ENCODE measurements around the gene VAMP2.

The VAMP2 gene, protein sequence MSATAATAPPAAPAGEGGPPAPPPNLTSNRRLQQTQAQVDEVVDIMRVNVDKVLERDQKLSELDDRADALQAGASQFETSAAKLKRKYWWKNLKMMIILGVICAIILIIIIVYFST

DNA sequence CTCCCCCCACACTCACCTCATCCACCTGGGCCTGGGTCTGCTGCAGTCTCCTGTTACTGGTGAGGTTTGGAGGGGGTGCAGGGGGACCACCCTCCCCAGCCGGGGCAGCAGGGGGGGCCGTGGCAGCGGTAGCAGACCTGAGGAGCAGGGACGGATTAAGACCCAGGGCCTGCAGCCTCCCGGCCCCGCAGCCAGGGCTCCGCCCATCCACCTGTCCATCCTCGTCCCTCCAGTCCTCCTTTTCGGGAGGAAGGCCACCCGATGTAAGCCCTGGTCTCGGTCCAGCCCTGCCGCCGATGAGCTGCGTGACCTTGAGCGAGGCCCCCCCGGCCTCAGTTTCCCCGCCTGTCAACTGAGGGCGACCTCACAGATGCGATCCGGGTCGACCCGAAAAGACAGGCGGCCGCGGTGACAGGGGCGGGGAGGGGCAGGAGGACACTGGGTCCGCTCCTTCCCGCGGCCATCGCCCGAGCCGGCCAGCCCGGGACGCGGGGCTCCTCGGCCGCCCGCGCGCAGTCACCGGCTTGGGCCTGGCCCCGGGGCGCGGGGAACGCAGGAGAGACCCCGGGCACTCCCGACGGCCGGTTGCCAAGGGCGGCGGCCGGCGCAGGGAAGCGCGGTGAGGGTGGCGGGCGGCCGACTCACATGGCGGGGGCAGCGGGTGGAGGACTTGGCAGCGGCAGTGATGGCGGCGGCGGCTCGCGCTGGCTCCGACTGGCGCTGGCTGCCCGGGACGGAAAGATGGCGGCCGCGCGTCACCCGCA, at the start of gene VAMP2:
Gene VAMP2, minus strand, starts transcription at position 716 of the 764 bp plus-strand sequence. Its CDS starts 69 bp downstream, at position 647.
- Histone ChIP-seq H3K27me3 (ENCODE audit: insufficient read depth, low read length) (no peaks in the 10 kb centered on the region), H3K4me3 (ENCODE audit: low read length) (peak within 1 kb of the TSS; percentile 77), H3K9me3 (ENCODE audit: low read length) (no peaks in the 10 kb centered on the region), H3K36me3 (ENCODE audit: insufficient read depth, low read length) (peaks cover 27% of the 10 kb centered on the region), H2AFZ (ENCODE audit: low read depth, low read length) (no peak within 1 kb of the TSS), H3K4me1 (ENCODE audit: insufficient read depth, low read length) (peaks cover 44% of the 10 kb centered on the region)

DNA sequence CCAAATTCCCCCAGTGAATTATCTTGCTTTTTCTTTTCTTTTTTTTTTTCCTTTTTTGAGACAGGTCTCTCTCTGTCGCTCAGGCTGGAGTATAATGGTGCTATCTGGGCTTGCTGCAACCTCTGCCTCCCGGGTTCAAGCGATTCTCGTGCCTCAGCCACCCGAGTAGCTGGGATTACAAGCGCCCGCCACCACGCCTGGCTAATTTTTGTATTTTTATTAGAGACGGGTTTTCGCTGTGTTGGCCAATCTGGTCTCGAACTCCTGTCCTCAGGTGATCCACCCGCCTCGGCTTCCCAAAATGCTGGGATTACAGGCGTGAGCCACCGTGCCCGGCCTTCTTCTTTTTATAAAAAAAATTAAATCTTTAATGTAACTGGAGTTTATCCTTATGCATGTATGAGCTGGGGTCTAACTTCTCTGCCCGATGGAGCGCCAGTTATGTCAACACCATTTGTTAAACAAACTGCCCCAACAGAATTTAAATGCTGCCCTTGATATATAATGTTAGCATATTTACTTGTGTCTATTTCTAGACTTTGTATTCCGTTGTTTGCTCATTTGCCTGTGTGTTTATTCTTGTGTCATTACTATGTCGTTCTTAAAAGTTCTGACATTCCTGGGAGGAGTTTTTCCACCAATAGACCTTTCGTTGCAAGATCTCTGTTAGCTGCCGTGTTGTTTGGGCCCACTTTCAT, 48.2 kb upstream of the VAMP2 start:
- Histone ChIP-seq H3K4me1 (ENCODE audit: insufficient read depth, low read length) (peaks cover 15% of the 10 kb centered on the region), H3K36me3 (ENCODE audit: insufficient read depth, low read length) (peaks cover 19% of the 10 kb centered on the region), H2AFZ (ENCODE audit: low read depth, low read length) (peak overlapping the region; percentile 85), H3K4me3 (ENCODE audit: low read length) (peak overlapping the region; percentile 69), H3K27me3 (ENCODE audit: insufficient read depth, low read length) (no peaks in the 10 kb centered on the region), H3K9me3 (ENCODE audit: low read length) (no peaks in the 10 kb centered on the region)

GRCh38 chr17:8209907-8210760, 47.4 kb upstream of the VAMP2 start, which contains the start of gene AURKB:
Gene AURKB (minus strand): TSS chr17:8210575. CDS start chr17:8210224, 351 bp downstream.
- Histone ChIP-seq H3K4me3 (ENCODE audit: low read length) (peak within 1 kb of the TSS; percentile 69), H2AFZ (ENCODE audit: low read depth, low read length) (peak within 1 kb of the TSS; percentile 85), H3K27me3 (ENCODE audit: insufficient read depth, low read length) (no peaks in the 10 kb centered on the region), H3K9me3 (ENCODE audit: low read length) (no peaks in the 10 kb centered on the region), H3K4me1 (ENCODE audit: insufficient read depth, low read length) (peaks cover 15% of the 10 kb centered on the region), H3K36me3 (ENCODE audit: insufficient read depth, low read length) (peaks cover 27% of the 10 kb centered on the region)

DNA sequence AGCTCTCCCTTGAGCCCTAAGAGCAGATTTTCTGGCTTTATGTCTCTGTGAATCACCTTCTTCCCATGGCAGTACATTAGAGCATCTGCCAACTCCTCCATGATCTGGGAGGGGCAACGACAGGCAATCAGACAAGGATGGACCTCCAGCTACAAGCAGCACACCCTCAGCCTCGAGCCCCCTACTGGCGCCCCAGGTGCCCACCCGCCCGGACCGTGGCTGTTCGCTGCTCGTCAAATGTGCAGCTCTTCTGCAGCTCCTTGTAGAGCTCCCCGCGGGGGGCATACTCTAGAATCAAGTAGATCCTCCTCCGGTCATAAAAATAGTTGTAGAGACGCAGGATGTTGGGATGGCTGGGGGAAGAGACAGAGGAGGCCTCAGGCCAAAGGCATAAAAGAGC, 43.8 kb upstream of the VAMP2 start:
- H3K36me3 ChIP-seq (ENCODE audit: insufficient read depth, low read length): peaks cover 40% of the 10 kb centered on the region
- peaks cover 15% of the 10 kb centered on the region for H3K4me1 ChIP-seq (ENCODE audit: insufficient read depth, low read length)

DNA sequence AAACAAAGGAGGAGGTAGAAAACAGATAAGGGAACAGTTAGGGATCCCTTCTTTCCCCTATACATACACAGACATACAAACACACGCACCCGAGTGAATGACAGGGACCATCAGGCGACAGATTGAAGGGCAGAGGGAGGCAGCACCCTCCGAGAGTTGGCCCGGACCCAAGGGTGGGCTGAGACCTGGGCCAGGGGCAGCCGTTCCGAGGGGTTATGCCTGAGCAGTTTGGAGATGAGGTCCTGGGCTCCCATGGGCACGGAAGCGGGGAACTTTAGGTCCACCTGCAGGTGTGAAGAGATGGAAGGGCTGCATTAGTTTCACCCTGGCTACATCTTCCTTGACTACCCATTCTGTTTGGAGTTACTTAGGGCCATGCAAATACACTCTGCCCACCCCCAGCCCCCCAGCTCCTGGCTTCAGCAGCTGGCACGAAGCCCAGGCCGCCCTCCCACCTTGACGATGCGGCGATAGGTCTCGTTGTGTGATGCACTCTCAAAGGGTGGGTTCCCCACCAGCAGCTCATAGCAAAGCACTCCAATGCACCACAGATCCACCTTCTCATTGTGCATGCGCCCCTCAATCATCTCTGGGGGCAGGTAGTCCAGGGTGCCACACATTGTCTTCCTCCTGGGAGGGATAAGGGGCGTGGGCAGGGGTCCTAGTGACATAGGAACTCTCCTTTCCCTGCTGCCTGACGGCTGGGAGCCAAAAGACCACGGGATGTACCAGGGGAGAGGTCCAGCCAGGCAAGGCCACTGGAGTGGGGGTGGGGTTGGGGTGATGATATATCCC, 42.2 kb upstream of the VAMP2 start:
- Histone ChIP-seq H3K36me3 (ENCODE audit: insufficient read depth, low read length) (peaks cover 43% of the 10 kb centered on the region), H3K9me3 (ENCODE audit: low read length) (no peaks in the 10 kb centered on the region), H3K4me3 (ENCODE audit: low read length) (no peak overlapping the region), H3K4me1 (ENCODE audit: insufficient read depth, low read length) (peaks cover 12% of the 10 kb centered on the region), H3K27me3 (ENCODE audit: insufficient read depth, low read length) (no peaks in the 10 kb centered on the region), H2AFZ (ENCODE audit: low read depth, low read length) (no peak overlapping the region)

More for the DNA sequence above, 43.8 kb upstream of the VAMP2 start:
- H3K4me3 ChIP-seq (ENCODE audit: low read length): no peak overlapping the region
- no peaks in the 10 kb centered on the region for H3K9me3 ChIP-seq (ENCODE audit: low read length)
- no peak overlapping the region for H2AFZ ChIP-seq (ENCODE audit: low read depth, low read length)
- no peaks in the 10 kb centered on the region for H3K27me3 ChIP-seq (ENCODE audit: insufficient read depth, low read length)

- Histone ChIP-seq H3K4me3 (ENCODE audit: low read length) (peak overlapping the region; percentile 45), H3K9me3 (ENCODE audit: low read length) (no peaks in the 10 kb centered on the region), H2AFZ (ENCODE audit: low read depth, low read length) (no peak overlapping the region)
Measured at GRCh38 chr17:8192070-8192815, 29.5 kb upstream of the VAMP2 start.

DNA sequence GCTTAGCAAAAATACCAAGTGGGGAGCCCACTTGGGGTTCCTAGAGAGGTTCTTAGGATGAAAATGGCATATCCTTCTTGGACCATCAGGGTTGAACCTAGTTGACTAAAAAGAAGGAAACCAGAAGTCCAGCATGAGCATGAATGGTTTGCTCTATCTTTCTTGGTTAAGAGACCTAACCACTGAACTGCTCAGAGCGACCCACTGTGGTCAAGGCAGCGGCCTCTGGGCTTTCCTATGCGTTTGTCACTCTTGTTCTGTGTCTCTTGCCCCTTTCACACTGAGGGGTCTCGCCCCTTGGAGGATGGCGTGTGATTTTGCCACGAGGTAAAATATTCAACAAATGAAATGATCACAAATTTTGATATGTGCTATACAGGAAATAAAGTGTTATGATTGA, 27.8 kb upstream of the VAMP2 start:
- Histone ChIP-seq H3K4me3 (ENCODE audit: low read length) (peak overlapping the region; percentile 68), H2AFZ (ENCODE audit: low read depth, low read length) (peak overlapping the region; percentile 69), H3K36me3 (ENCODE audit: insufficient read depth, low read length) (no peaks in the 10 kb centered on the region), H3K4me1 (ENCODE audit: insufficient read depth, low read length) (peaks cover 22% of the 10 kb centered on the region), H3K27me3 (ENCODE audit: insufficient read depth, low read length) (no peaks in the 10 kb centered on the region), H3K9me3 (ENCODE audit: low read length) (no peaks in the 10 kb centered on the region)

More at GRCh38 chr17:8192070-8192815, 29.5 kb upstream of the VAMP2 start:
- no peaks in the 10 kb centered on the region for H3K36me3 ChIP-seq (ENCODE audit: insufficient read depth, low read length)
- H3K27me3 ChIP-seq (ENCODE audit: insufficient read depth, low read length): no peaks in the 10 kb centered on the region
- peaks cover 20% of the 10 kb centered on the region for H3K4me1 ChIP-seq (ENCODE audit: insufficient read depth, low read length)

GRCh38 chr17:8189711-8190477, 27.1 kb upstream of the VAMP2 start, which contains the start of gene BORCS6:
Gene BORCS6 (minus strand): TSS chr17:8190180. CDS start chr17:8190140, 40 bp downstream.
- no peaks in the 10 kb centered on the region for H3K36me3 ChIP-seq (ENCODE audit: insufficient read depth, low read length)
- H3K4me3 ChIP-seq (ENCODE audit: low read length): peak within 1 kb of the TSS; percentile 68
- peaks cover 22% of the 10 kb centered on the region for H3K4me1 ChIP-seq (ENCODE audit: insufficient read depth, low read length)

GRCh38 chr17:8189041-8189710, 26.4 kb upstream of the VAMP2 start:
- Histone ChIP-seq H3K9me3 (ENCODE audit: low read length) (no peaks in the 10 kb centered on the region), H2AFZ (ENCODE audit: low read depth, low read length) (peak overlapping the region; percentile 69)

More at GRCh38 chr17:8189711-8190477, 27.1 kb upstream of the VAMP2 start, which contains the start of gene BORCS6:
- Histone ChIP-seq H3K27me3 (ENCODE audit: insufficient read depth, low read length) (no peaks in the 10 kb centered on the region), H2AFZ (ENCODE audit: low read depth, low read length) (peak within 1 kb of the TSS; percentile 69), H3K9me3 (ENCODE audit: low read length) (no peaks in the 10 kb centered on the region)

GRCh38 chr17:8188263-8188839, 25.6 kb upstream of the VAMP2 start:
- peaks cover 22% of the 10 kb centered on the region for H3K4me1 ChIP-seq (ENCODE audit: insufficient read depth, low read length)
- H3K27me3 ChIP-seq (ENCODE audit: insufficient read depth, low read length): no peaks in the 10 kb centered on the region
- H3K4me3 ChIP-seq (ENCODE audit: low read length): peak overlapping the region; percentile 68
- H3K36me3 ChIP-seq (ENCODE audit: insufficient read depth, low read length): no peaks in the 10 kb centered on the region
- H2AFZ ChIP-seq (ENCODE audit: low read depth, low read length): no peak overlapping the region
- H3K9me3 ChIP-seq (ENCODE audit: low read length): no peaks in the 10 kb centered on the region

More at GRCh38 chr17:8189041-8189710, 26.4 kb upstream of the VAMP2 start:
- Histone ChIP-seq H3K27me3 (ENCODE audit: insufficient read depth, low read length) (no peaks in the 10 kb centered on the region), H3K4me1 (ENCODE audit: insufficient read depth, low read length) (peaks cover 22% of the 10 kb centered on the region), H3K36me3 (ENCODE audit: insufficient read depth, low read length) (no peaks in the 10 kb centered on the region), H3K4me3 (ENCODE audit: low read length) (peak overlapping the region; percentile 68)
